Ureter (tissue), 1 donor: ENCODE measurements around the gene CSRP1. TPM values are rescaled to one million over a fixed set of nuclear protein-coding genes. Genes with fewer than 3 reads are reported as not detected.
A peak's percentile ranks its signal among the peaks of the same experiment; 100 is the strongest.
"Not testable (repeated sequence)": the region's sequence is repeated elsewhere in the genome, so short reads cannot be mapped to it uniquely, and the experiment has no call there.

ENCODE experiments used
- DNase-seq: peaks from one replicate; pipeline ENCODE4 v3.0.0-alpha.2; 2020; ENCODE audit warnings: low spot score
- total RNA-seq: library from RNA; stranded (reverse); gene quantifications from one replicate; pipeline ENCODE4 v1.2.4, GENCODE V29; 2023
- donor health status: DM: yes; HTN: yes; CAD: no.

CSRP1 gene
- total RNA-seq, 1 donor from 2014 or later, result 545 TPM

GRCh38 chr1:201497935-201498509 is 8.9 kb downstream of the CSRP1 start:
- DNase-seq, result no peak

- DNase-seq, result no peak
Observed at GRCh38 chr1:201496296-201496690, 10.6 kb downstream of the CSRP1 start.

- DNase-seq, result peak; percentile 88
Observed at GRCh38 chr1:201495551-201496295, 11.2 kb downstream of the CSRP1 start.

- DNase-seq, result no peak
Observed at GRCh38 chr1:201493757-201494617, 12.9 kb downstream of the CSRP1 start.

- DNase-seq, result not testable (repeated sequence)
Observed at GRCh38 chr1:201493026-201493656, 13.8 kb downstream of the CSRP1 start.

GRCh38 chr1:201491896-201492511 is 14.9 kb downstream of the CSRP1 start:
- no peak for DNase-seq

GRCh38 chr1:201490708-201491131 is 16.2 kb downstream of the CSRP1 start:
- no peak for DNase-seq

GRCh38 chr1:201489643-201490261 is 17.2 kb downstream of the CSRP1 start:
- no peak for DNase-seq

- DNase-seq, result no peak
Observed at GRCh38 chr1:201488830-201489589, 17.9 kb downstream of the CSRP1 start.

- no peak for DNase-seq
Observed at GRCh38 chr1:201487742-201488141, 19.2 kb downstream of the CSRP1 start.

- no peak for DNase-seq
Observed at GRCh38 chr1:201486187-201486586, 20.7 kb downstream of the CSRP1 start.

- no peak for DNase-seq
Observed at GRCh38 chr1:201485184-201485774, 21.6 kb downstream of the CSRP1 start.

GRCh38 chr1:201483373-201483949 is 23.5 kb downstream of the CSRP1 start:
- no peak for DNase-seq

GRCh38 chr1:201482755-201483154 is 24.2 kb downstream of the CSRP1 start:
- DNase-seq, result no peak

- DNase-seq, result peak; percentile 91
Observed at GRCh38 chr1:201481761-201482493, 25.0 kb downstream of the CSRP1 start.

GRCh38 chr1:201481004-201481380 is 25.9 kb downstream of the CSRP1 start:
- DNase-seq, result no peak

- DNase-seq, result peak; percentile 90
Observed at GRCh38 chr1:201480231-201481003, 26.5 kb downstream of the CSRP1 start.

GRCh38 chr1:201479201-201479730 is 27.7 kb downstream of the CSRP1 start:
- no peak for DNase-seq
